GM21515 (cell line): ENCODE measurements around the gene MPV17.
"Not testable (repeated sequence)": the region's sequence is repeated elsewhere in the genome, so short reads cannot be mapped to it uniquely, and the experiment has no call there.

Experiments used
- ATAC-seq: cut with Tn5 transposase; IDR thresholded peaks from one replicate; pipeline ENCODE4 v1.9.1; 2021; ENCODE audit not compliant: unreplicated experiment

Gene MPV17

GRCh38 chr2:27322766-27323595 is at the start of gene MPV17:
MPV17 (minus strand) TSS chr2:27323097; CDS start chr2:27322517, 580 bp downstream.
- peak; percentile 88 for ATAC-seq

GRCh38 chr2:27370816-27371620 is 48.1 kb upstream of the MPV17 start:
- ATAC-seq = peak; percentile 28

GRCh38 chr2:27370026-27370815 is 47.3 kb upstream of the MPV17 start, which contains the start of the genes EIF2B4 and SNX17:
EIF2B4 (minus strand) TSS chr2:27370338; CDS start chr2:27370314, 24 bp downstream.
SNX17 (plus strand) TSS chr2:27370616; CDS start chr2:27370744, 128 bp downstream.
- ATAC-seq = peak; percentile 85

GRCh38 chr2:27369471-27370025 is 46.7 kb upstream of the MPV17 start:
- ATAC-seq = no peak

GRCh38 chr2:27363933-27364332 is 41.0 kb upstream of the MPV17 start:
- no peak for ATAC-seq

GRCh38 chr2:27362678-27363420 is 40.0 kb upstream of the MPV17 start:
- ATAC-seq = no peak

GRCh38 chr2:27356382-27357181 is 33.7 kb upstream of the MPV17 start, which contains the start of gene GTF3C2:
GTF3C2 (minus strand) TSS chr2:27356764; CDS start chr2:27343554, 13,210 bp downstream.
- peak; percentile 80 for ATAC-seq

- peak; percentile 40 for ATAC-seq
These were observed 33.1 kb upstream of the MPV17 start for GRCh38 chr2:27356056-27356381.

GRCh38 chr2:27354597-27354927 is 31.7 kb upstream of the MPV17 start:
- no peak for ATAC-seq

- no peak for ATAC-seq
These were observed 31.1 kb upstream of the MPV17 start for GRCh38 chr2:27353762-27354596.

GRCh38 chr2:27353386-27353761 is 30.5 kb upstream of the MPV17 start:
- not testable (repeated sequence) for ATAC-seq

- ATAC-seq = no peak
These were observed 29.1 kb upstream of the MPV17 start for GRCh38 chr2:27351802-27352598.

GRCh38 chr2:27350106-27350693 is 27.3 kb upstream of the MPV17 start:
- no peak for ATAC-seq

- no peak for ATAC-seq
These were observed 24.7 kb upstream of the MPV17 start for GRCh38 chr2:27347641-27348040.

- ATAC-seq = no peak
These were observed 13.3 kb upstream of the MPV17 start for GRCh38 chr2:27336173-27336572.

- ATAC-seq = no peak
These were observed 12.4 kb upstream of the MPV17 start for GRCh38 chr2:27335311-27335710.

- ATAC-seq = no peak
These were observed 1.8 kb upstream of the MPV17 start for GRCh38 chr2:27324720-27325119.
